ENCODE results near the gene ZDHHC12.

The ZDHHC12 gene

GRCh38 chr9:128729766-128730517, 6.0 kb upstream of the ZDHHC12 start:
- no peak for DNase-seq (ENCODE audit: low spot score)

GRCh38 chr9:128729302-128729701, 5.4 kb upstream of the ZDHHC12 start:
- DNase-seq (ENCODE audit: low spot score) = peak; percentile 67

- DNase-seq (ENCODE audit: low spot score) = no peak
Observed at GRCh38 chr9:128728298-128728697, 4.4 kb upstream of the ZDHHC12 start.

- DNase-seq (ENCODE audit: low spot score) = no peak
Observed at GRCh38 chr9:128727640-128728248, 3.8 kb upstream of the ZDHHC12 start.

GRCh38 chr9:128724744-128725211, 851 bp upstream of the ZDHHC12 start:
- peak; percentile 87 for DNase-seq (ENCODE audit: low spot score)

- DNase-seq (ENCODE audit: low spot score) = no peak
Observed at GRCh38 chr9:128723352-128723865, 518 bp downstream of the ZDHHC12 start.

- DNase-seq (ENCODE audit: low spot score) = no peak
Observed at GRCh38 chr9:128722380-128723351, 1.3 kb downstream of the ZDHHC12 start.

- DNase-seq (ENCODE audit: low spot score) = no peak
Observed at GRCh38 chr9:128721487-128722010, 2.4 kb downstream of the ZDHHC12 start.

- no peak for DNase-seq (ENCODE audit: low spot score)
Observed at GRCh38 chr9:128720841-128721486, 3.0 kb downstream of the ZDHHC12 start.

- no peak for DNase-seq (ENCODE audit: low spot score)
Observed at GRCh38 chr9:128719919-128720605, 3.9 kb downstream of the ZDHHC12 start.

GRCh38 chr9:128718475-128718874, 5.5 kb downstream of the ZDHHC12 start:
- no peak for DNase-seq (ENCODE audit: low spot score)

GRCh38 chr9:128718047-128718446, 5.9 kb downstream of the ZDHHC12 start:
- no peak for DNase-seq (ENCODE audit: low spot score)

- DNase-seq (ENCODE audit: low spot score) = peak; percentile 25
Observed at GRCh38 chr9:128716581-128717254, 7.2 kb downstream of the ZDHHC12 start.

- DNase-seq (ENCODE audit: low spot score) = no peak
Observed at GRCh38 chr9:128715436-128715750, 8.5 kb downstream of the ZDHHC12 start.

GRCh38 chr9:128714586-128715435, 9.1 kb downstream of the ZDHHC12 start:
- DNase-seq (ENCODE audit: low spot score) = peak; percentile 18

GRCh38 chr9:128713941-128714573, 9.9 kb downstream of the ZDHHC12 start:
- DNase-seq (ENCODE audit: low spot score) = no peak

GRCh38 chr9:128713411-128713780, 10.5 kb downstream of the ZDHHC12 start:
- no peak for DNase-seq (ENCODE audit: low spot score)

GRCh38 chr9:128712451-128713410, 11.2 kb downstream of the ZDHHC12 start:
- no peak for DNase-seq (ENCODE audit: low spot score)

Measured in D341Med (cell line).